Calu3 (cell line): Measurements from ENCODE around the gene APP. TPM values are rescaled to one million over a fixed set of nuclear protein-coding genes. Genes with fewer than 3 reads are reported as not detected.
A peak's percentile ranks its signal among the peaks of the same experiment; 100 is the strongest.

Experiments
- BruUV-seq: library from RNA; stranded (reverse); fragments of 400-500 nt; replicated peaks from 2 replicates; lab custom pipeline; 2021; lab: Mats Ljungman, UMichigan
- CTCF ChIA-PET: fragments of 300-600 bp; sonication (Branson Sonifier 250); formaldehyde crosslinking; loops from one replicate; lab custom pipeline; 2022; ENCODE audit warnings: antibody characterized with exemption; lab: Charles Lee
- DNase-seq: peaks from one replicate; pipeline ENCODE4 v3.0.0; 2022
- H3K27ac Mint-ChIP-seq: one replicate; pipeline ENCODE4 v1.8.0; 2022; ENCODE audit warnings: mixed read lengths; ENCODE audit not compliant: unreplicated experiment
- H3K27me3 Mint-ChIP-seq: one replicate; pipeline ENCODE4 v1.8.0; 2022; ENCODE audit warnings: mixed read lengths; ENCODE audit not compliant: unreplicated experiment
- H3K36me3 Mint-ChIP-seq: one replicate; pipeline ENCODE4 v1.8.0; 2022; ENCODE audit warnings: mild to moderate bottlenecking, moderate library complexity, mixed read lengths; ENCODE audit not compliant: insufficient read depth, unreplicated experiment
- H3K4me1 Mint-ChIP-seq: one replicate; pipeline ENCODE4 v1.8.0; 2022; ENCODE audit warnings: mild to moderate bottlenecking, low read depth, mixed read lengths; ENCODE audit not compliant: unreplicated experiment
- H3K4me3 Mint-ChIP-seq: one replicate; pipeline ENCODE4 v1.8.0; 2022; ENCODE audit warnings: mild to moderate bottlenecking, low read depth, moderate library complexity, mixed read lengths; ENCODE audit not compliant: unreplicated experiment
- H3K9me3 Mint-ChIP-seq: one replicate; pipeline ENCODE4 v1.8.0; 2022; ENCODE audit warnings: low read depth, mixed read lengths; ENCODE audit not compliant: unreplicated experiment
- CTCF ChIP-seq: fragments of 200-600 bp; IDR thresholded peaks from one replicate; pipeline ENCODE4 v1.8.0; 2022; ENCODE audit warnings: antibody characterized with exemption; ENCODE audit not compliant: unreplicated experiment
- intact Hi-C: fragments of 100-400 bp; cut with micrococcal nuclease; formaldehyde crosslinking; loops from one replicate; pipeline ENCODE4 v1.10.0; 2022; ENCODE audit not compliant: unreplicated experiment
- total RNA-seq: library from RNA; stranded (reverse); gene quantifications from 2 replicates; pipeline ENCODE4 v1.2.3, GENCODE V29; 2022

APP gene
- total RNA-seq, 1 experiment from 2014 or later, result 566 TPM

GRCh38 chr21:26001356-26001755 lies 169.2 kb downstream of the APP start:
- CTCF ChIA-PET, result no interaction called here
- Mint-ChIP-seq H3K9me3 (no peaks in the 10 kb centered on the region), H3K4me3 (no peak overlapping the region), H3K36me3 (peaks cover 19% of the 10 kb centered on the region), H3K27ac (no peak overlapping the region), H3K4me1 (peaks cover 29% of the 10 kb centered on the region), H3K27me3 (no peaks in the 10 kb centered on the region)
- no peak for TF ChIP-seq CTCF
- BruUV-seq, result no TSS peak
- DNase-seq, result no peak
- intact Hi-C loops, result no loop called here

GRCh38 chr21:25999921-26000582 lies 170.5 kb downstream of the APP start:
- Mint-ChIP-seq H3K36me3 (peaks cover 19% of the 10 kb centered on the region), H3K4me1 (peaks cover 29% of the 10 kb centered on the region), H3K27me3 (no peaks in the 10 kb centered on the region), H3K9me3 (no peaks in the 10 kb centered on the region), H3K4me3 (no peak overlapping the region), H3K27ac (no peak overlapping the region)
- intact Hi-C loops, result loop anchor here (10.0 kb wide), 1 partner anchor 165 kb away; no protein-coding TSS in a partner anchor
- CTCF ChIA-PET, result no interaction called here
- BruUV-seq, result no TSS peak
- no peak for DNase-seq
- TF ChIP-seq CTCF, result no peak

GRCh38 chr21:25997788-25998611 lies 172.6 kb downstream of the APP start:
- Mint-ChIP-seq H3K27me3 (no peaks in the 10 kb centered on the region), H3K36me3 (peaks cover 19% of the 10 kb centered on the region), H3K9me3 (no peaks in the 10 kb centered on the region), H3K4me1 (peaks cover 29% of the 10 kb centered on the region), H3K27ac (peak overlapping the region; percentile 92), H3K4me3 (peak overlapping the region; percentile 8)
- CTCF ChIA-PET, result interaction anchor here (0.6 to 1.1 kb wide), 2 partner anchors 11 to 415 kb away, joined by 3 to 4 read pairs; no protein-coding TSS in a partner anchor
- intact Hi-C loops, result loop anchor here (10.0 kb wide), 1 partner anchor 167 kb away; no protein-coding TSS in a partner anchor
- peak; percentile 55 for DNase-seq
- no TSS peak for BruUV-seq
- TF ChIP-seq CTCF, result no peak

GRCh38 chr21:25995278-25995677 lies 175.3 kb downstream of the APP start:
- no peaks in the 10 kb centered on the region for H3K27me3 Mint-ChIP-seq
- intact Hi-C loops, result loop anchor here (10.0 kb wide), 1 partner anchor 170 kb away; no protein-coding TSS in a partner anchor
- no peak overlapping the region for H3K27ac Mint-ChIP-seq
- H3K4me1 Mint-ChIP-seq, result peaks cover 22% of the 10 kb centered on the region
- H3K4me3 Mint-ChIP-seq, result no peak overlapping the region
- CTCF ChIA-PET, result no interaction called here
- peaks cover 19% of the 10 kb centered on the region for H3K36me3 Mint-ChIP-seq
- H3K9me3 Mint-ChIP-seq, result no peaks in the 10 kb centered on the region
- BruUV-seq, result no TSS peak
- no peak for TF ChIP-seq CTCF
- DNase-seq, result no peak
